AML-193 (cell line): ENCODE measurements around the gene APOB.

Source experiments
- DNase-seq, 2 experiments: peaks; one replicate each; lab custom pipeline; 2025; lab: John Stamatoyannopoulos, UW

APOB gene

GRCh38 chr2:21043744-21044532 lies at the start of gene APOB:
TSS of gene APOB (minus strand) at chr2:21044073. CDS start at chr2:21043945, 128 bp downstream.
- no peak for DNase-seq

- no peak for DNase-seq
Measured at GRCh38 chr2:21092308-21092869, 48.5 kb upstream of the APOB start.

GRCh38 chr2:21084401-21084800 lies 40.5 kb upstream of the APOB start:
- no peak for DNase-seq

GRCh38 chr2:21083482-21083881 lies 39.6 kb upstream of the APOB start:
- DNase-seq = no peak

- DNase-seq = no peak
Measured at GRCh38 chr2:21078296-21078695, 34.4 kb upstream of the APOB start.

GRCh38 chr2:21072477-21073242 lies 28.8 kb upstream of the APOB start:
- DNase-seq = no peak

- no peak for DNase-seq
Measured at GRCh38 chr2:21070341-21071257, 26.7 kb upstream of the APOB start.

GRCh38 chr2:21069746-21070340 lies 26.0 kb upstream of the APOB start:
- no peak for DNase-seq

- DNase-seq = no peak
Measured at GRCh38 chr2:21067859-21068537, 24.1 kb upstream of the APOB start.

GRCh38 chr2:21067125-21067524 lies 23.3 kb upstream of the APOB start:
- DNase-seq = no peak

- no peak for DNase-seq
Measured at GRCh38 chr2:21059885-21060610, 16.2 kb upstream of the APOB start.

GRCh38 chr2:21057097-21057496 lies 13.2 kb upstream of the APOB start:
- no peak for DNase-seq

- no peak for DNase-seq
Measured at GRCh38 chr2:21055879-21056790, 12.3 kb upstream of the APOB start.

GRCh38 chr2:21055451-21055850 lies 11.6 kb upstream of the APOB start:
- DNase-seq = no peak

GRCh38 chr2:21054011-21054410 lies 10.1 kb upstream of the APOB start:
- DNase-seq = no peak

- DNase-seq = peak; percentile 5 to 6
Measured at GRCh38 chr2:21052044-21052443, 8.2 kb upstream of the APOB start.

- DNase-seq = no peak
Measured at GRCh38 chr2:21050164-21050563, 6.3 kb upstream of the APOB start.

GRCh38 chr2:21047141-21048009 lies 3.5 kb upstream of the APOB start:
- no peak for DNase-seq
